Body of pancreas (tissue), 4 donors: ENCODE measurements around the gene LRRFIP1.

ENCODE experiments used
- POLR2A ChIP-seq, 3 donors: fragments of 450-650 bp; IDR thresholded peaks; one replicate each; pipeline ENCODE4 v1.6.1; 2016; ENCODE audit warnings: antibody characterized with exemption in 3 of 3, mild to moderate bottlenecking in 2 of 3
- TF ChIP-seq, protein P1 (sequence below), 7 experiments: fragments of 450-650 bp in 4 of 7; fragments of 200-600 bp in 3 of 7; sonication (generic) in 3 of 7; IDR thresholded peaks; one replicate each; pipeline ENCODE4 v1.5.1; 2016 to 2019; ENCODE audit warnings: antibody characterized with exemption in 7 of 7

DNA sequence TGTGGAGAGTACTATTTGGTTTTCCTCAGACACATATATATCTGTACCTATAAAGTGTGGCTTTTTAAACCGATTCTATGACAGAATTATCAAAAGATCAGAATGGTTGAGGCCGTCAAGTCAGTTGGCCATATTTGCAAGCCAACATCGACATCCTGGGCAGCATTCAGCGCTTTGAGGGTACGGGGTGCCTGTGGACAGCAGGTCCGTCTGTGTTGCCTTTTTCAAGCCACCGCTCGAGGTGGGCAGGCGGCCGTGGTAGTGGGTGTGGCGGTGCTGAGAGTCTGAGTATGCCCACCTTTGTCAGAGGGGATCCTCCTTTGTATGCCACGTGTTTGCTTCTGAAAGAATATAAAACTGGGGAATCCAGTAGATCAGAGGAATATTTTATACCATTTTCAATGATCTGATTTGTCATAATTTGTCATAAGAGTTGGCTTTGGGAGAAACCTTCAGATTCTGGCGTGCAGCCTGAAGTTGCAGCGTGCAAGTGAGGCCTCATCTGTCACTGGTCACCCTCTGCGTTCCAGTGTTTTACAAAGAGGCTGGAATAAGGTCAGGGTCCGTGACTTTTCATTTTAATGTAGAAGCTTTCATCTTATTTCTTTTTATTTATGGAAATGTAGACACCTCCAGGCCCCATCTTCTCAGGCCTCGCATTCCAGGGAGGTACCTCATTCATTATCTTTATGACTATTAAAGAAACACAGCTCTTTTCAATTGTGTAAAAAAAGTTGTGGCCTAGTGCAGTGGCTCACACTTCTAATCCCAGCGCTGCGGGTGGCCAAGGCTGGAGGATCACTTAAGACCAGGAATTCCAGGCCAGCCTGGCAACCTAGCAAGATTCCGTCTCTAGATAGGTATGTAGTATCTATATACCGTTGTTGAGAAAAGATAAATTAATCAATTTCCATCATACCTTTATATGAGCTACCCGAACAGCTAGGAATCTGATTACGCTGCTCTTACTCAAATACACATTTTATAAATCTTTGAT lies 133.4 kb downstream of the LRRFIP1 start:
- TF ChIP-seq POLR2A (IDR thresholded peaks at IDR 0.05), result no peak
- TF ChIP-seq, protein P1, sequence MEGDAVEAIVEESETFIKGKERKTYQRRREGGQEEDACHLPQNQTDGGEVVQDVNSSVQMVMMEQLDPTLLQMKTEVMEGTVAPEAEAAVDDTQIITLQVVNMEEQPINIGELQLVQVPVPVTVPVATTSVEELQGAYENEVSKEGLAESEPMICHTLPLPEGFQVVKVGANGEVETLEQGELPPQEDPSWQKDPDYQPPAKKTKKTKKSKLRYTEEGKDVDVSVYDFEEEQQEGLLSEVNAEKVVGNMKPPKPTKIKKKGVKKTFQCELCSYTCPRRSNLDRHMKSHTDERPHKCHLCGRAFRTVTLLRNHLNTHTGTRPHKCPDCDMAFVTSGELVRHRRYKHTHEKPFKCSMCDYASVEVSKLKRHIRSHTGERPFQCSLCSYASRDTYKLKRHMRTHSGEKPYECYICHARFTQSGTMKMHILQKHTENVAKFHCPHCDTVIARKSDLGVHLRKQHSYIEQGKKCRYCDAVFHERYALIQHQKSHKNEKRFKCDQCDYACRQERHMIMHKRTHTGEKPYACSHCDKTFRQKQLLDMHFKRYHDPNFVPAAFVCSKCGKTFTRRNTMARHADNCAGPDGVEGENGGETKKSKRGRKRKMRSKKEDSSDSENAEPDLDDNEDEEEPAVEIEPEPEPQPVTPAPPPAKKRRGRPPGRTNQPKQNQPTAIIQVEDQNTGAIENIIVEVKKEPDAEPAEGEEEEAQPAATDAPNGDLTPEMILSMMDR (IDR thresholded peaks at IDR 0.05), result no peak
